Measurements from ENCODE around the gene FAM221A.

DNA sequence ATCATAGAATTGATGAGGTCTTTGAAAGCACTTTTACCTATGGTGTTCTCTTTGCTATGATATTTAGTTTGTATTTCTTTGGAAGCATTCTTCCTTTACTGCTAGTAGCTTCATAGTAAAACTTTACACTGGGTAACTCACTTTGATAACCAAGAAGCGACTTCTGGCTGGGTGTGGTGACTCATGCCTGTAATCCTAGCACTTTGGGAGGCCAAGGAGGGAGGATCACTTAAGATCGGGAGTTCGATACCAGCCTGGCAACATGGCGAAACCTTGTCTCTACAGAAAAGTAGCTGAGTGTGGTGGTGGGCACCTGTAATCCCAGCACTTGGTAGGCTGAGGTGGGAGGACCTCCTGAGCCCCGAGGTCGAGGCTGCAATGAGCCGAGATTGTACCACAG, 46.6 kb upstream of the FAM221A start:
- TF ChIP-seq POLR2A (IDR thresholded peaks at IDR 0.05): no peak
- TF ChIP-seq, protein P1, sequence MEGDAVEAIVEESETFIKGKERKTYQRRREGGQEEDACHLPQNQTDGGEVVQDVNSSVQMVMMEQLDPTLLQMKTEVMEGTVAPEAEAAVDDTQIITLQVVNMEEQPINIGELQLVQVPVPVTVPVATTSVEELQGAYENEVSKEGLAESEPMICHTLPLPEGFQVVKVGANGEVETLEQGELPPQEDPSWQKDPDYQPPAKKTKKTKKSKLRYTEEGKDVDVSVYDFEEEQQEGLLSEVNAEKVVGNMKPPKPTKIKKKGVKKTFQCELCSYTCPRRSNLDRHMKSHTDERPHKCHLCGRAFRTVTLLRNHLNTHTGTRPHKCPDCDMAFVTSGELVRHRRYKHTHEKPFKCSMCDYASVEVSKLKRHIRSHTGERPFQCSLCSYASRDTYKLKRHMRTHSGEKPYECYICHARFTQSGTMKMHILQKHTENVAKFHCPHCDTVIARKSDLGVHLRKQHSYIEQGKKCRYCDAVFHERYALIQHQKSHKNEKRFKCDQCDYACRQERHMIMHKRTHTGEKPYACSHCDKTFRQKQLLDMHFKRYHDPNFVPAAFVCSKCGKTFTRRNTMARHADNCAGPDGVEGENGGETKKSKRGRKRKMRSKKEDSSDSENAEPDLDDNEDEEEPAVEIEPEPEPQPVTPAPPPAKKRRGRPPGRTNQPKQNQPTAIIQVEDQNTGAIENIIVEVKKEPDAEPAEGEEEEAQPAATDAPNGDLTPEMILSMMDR (IDR thresholded peaks at IDR 0.05): no peak
